ENCODE data around the gene PDZRN3. TPM values are rescaled to one million over a fixed set of nuclear protein-coding genes. Genes with fewer than 3 reads are reported as not detected.

The PDZRN3 gene
- total RNA-seq, 1 donor from 2014 or later, result 21.9 TPM

GRCh38 chr3:73389928-73390327 lies 234.8 kb downstream of the PDZRN3 start:
- no peak for TF ChIP-seq CTCF (IDR thresholded peaks at IDR 0.05; ENCODE audit: partially characterized antibody, unreplicated experiment)
- H3K36me3 Mint-ChIP-seq (ENCODE audit: unreplicated experiment), result peaks cover 2% of the 10 kb centered on the region
- no peak for DNase-seq
- no peak overlapping the region for H3K27ac Mint-ChIP-seq (ENCODE audit: unreplicated experiment)
- peaks cover 2% of the 10 kb centered on the region for H3K9me3 Mint-ChIP-seq (ENCODE audit: unreplicated experiment)
- H3K27me3 Mint-ChIP-seq (ENCODE audit: unreplicated experiment), result no peaks in the 10 kb centered on the region
- H3K4me3 Mint-ChIP-seq (ENCODE audit: unreplicated experiment), result no peak overlapping the region
- peaks cover 10% of the 10 kb centered on the region for H3K4me1 Mint-ChIP-seq (ENCODE audit: low read depth, unreplicated experiment)

DNA sequence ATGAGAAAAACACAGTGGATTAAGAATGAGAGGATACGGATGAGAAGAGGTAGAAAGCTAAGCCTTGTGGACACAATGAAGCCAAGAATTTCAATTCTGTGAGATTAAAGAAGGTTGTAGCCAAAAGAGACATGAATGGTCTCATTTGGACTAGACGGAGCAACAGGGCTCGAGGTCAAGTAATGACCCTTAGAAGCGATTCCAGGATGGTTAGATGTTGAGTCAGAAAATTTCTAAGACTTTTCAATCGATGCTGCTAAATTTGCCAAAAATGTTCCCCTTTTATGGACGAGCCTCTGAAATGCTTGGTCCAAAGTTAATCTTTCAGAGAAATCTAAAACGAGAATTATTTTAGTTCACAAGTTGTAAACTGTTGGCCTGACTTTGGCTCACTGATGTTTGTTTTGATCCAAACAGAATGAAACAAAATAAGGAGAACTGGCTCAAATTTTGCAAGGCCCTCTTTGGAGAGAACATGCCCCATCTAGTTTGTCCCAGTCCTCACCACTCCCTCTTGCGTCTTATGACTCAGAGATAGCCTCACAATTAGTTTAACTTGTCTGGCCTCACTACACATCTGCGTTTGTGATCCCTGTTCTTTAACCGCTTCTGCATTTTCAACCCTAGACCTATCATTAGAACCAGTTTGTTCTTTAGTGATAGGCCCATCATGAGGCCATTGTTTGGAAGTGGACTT lies 235.5 kb downstream of the PDZRN3 start:
- Mint-ChIP-seq H3K4me3 (ENCODE audit: unreplicated experiment) (no peak overlapping the region), H3K4me1 (ENCODE audit: low read depth, unreplicated experiment) (peaks cover 10% of the 10 kb centered on the region), H3K27ac (ENCODE audit: unreplicated experiment) (no peak overlapping the region), H3K36me3 (ENCODE audit: unreplicated experiment) (peaks cover 7% of the 10 kb centered on the region), H3K9me3 (ENCODE audit: unreplicated experiment) (peaks cover 2% of the 10 kb centered on the region), H3K27me3 (ENCODE audit: unreplicated experiment) (no peaks in the 10 kb centered on the region)
- no peak for DNase-seq
- TF ChIP-seq CTCF (IDR thresholded peaks at IDR 0.05; ENCODE audit: partially characterized antibody, unreplicated experiment), result no peak

GRCh38 chr3:73385568-73385967 lies 239.2 kb downstream of the PDZRN3 start:
- no peaks in the 10 kb centered on the region for H3K27me3 Mint-ChIP-seq (ENCODE audit: unreplicated experiment)
- no peak overlapping the region for H3K27ac Mint-ChIP-seq (ENCODE audit: unreplicated experiment)
- no peak for TF ChIP-seq CTCF (IDR thresholded peaks at IDR 0.05; ENCODE audit: partially characterized antibody, unreplicated experiment)
- H3K4me3 Mint-ChIP-seq (ENCODE audit: unreplicated experiment), result no peak overlapping the region
- H3K9me3 Mint-ChIP-seq (ENCODE audit: unreplicated experiment), result peaks cover 2% of the 10 kb centered on the region
- DNase-seq, result no peak
- peaks cover 3% of the 10 kb centered on the region for H3K4me1 Mint-ChIP-seq (ENCODE audit: low read depth, unreplicated experiment)
- H3K36me3 Mint-ChIP-seq (ENCODE audit: unreplicated experiment), result peaks cover 13% of the 10 kb centered on the region

DNA sequence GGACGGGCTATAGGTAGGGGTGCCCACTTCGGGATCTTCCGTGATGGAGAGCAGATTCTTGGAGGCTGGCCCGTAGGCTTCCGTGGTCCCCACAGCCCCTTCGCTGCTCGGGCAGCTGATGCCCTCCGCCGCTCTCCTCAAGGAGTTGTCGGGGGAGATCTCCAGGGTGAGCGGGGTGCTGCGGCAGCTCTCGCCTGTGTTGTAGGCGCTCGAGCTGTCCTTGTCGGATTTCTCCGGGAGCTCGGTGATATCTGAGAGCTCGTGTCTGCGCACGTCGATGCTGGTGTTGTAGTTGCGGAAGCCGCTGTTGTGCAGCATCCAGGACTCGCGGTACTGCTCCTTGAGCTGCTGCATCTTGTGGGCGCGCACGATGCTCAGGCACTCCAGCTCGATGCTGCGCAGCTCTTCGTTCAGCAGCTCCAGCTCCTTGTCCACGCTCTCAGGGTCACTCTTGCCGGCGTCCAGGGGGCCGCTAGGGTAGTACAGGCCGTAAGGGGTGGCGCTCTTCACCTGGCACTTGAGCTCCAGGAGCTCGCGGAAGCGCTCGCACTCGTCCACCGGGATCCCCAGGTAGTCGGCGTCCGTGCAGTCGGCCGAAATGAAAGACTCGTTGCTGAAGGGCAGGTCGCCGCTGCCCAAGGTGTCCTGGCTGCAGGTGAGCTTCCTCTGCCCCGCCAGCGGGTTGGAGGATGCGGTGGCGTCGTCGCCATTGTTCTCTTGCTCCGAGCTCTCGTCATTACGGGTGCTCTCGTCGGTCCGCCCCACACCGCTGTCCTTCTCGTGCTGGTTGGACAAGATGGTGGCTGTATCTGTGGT lies 240.4 kb downstream of the PDZRN3 start:
- Mint-ChIP-seq H3K9me3 (ENCODE audit: unreplicated experiment) (peaks cover 2% of the 10 kb centered on the region), H3K4me1 (ENCODE audit: low read depth, unreplicated experiment) (no peaks in the 10 kb centered on the region), H3K27me3 (ENCODE audit: unreplicated experiment) (no peaks in the 10 kb centered on the region), H3K27ac (ENCODE audit: unreplicated experiment) (no peak overlapping the region), H3K36me3 (ENCODE audit: unreplicated experiment) (peaks cover 13% of the 10 kb centered on the region), H3K4me3 (ENCODE audit: unreplicated experiment) (no peak overlapping the region)
- no peak for TF ChIP-seq CTCF (IDR thresholded peaks at IDR 0.05; ENCODE audit: partially characterized antibody, unreplicated experiment)
- no peak for DNase-seq

All from glutamatergic neuron (in vitro differentiated cells).